SK-N-MC (cell line): ENCODE data around the gene GPR108.

Experiments
- EZH2 ChIP-seq: fragments of 200-600 bp; sonication (generic); IDR thresholded peaks from one replicate; pipeline ENCODE4 v1.6.1; 2017; ENCODE audit warnings: antibody characterized with exemption
- POLR2AphosphoS5 ChIP-seq: IDR thresholded peaks from 2 replicates; pipeline ENCODE4 v1.6.1; 2012; ENCODE audit warnings: mild to moderate bottlenecking, low read depth, low read length, borderline replicate concordance

GRCh38 chr19:6773323-6773931, 36.0 kb upstream of the GPR108 start:
- no peak for TF ChIP-seq EZH2
- TF ChIP-seq POLR2AphosphoS5 = peak; percentile 26; the same call in 1 of the 2 replicates
